Activated naive CD4-positive, alpha-beta T cell treated with anti-CD3 and anti-CD28 coated beads, Interleukin-2, amount 50 U/mL, for 24 hours (primary cell): Measurements from ENCODE around the gene FOXP1.
"Not testable (repeated sequence)": the region's sequence is repeated elsewhere in the genome, so short reads cannot be mapped to it uniquely, and the experiment has no call there.

ENCODE experiments used
- H3K27ac Mint-ChIP-seq: one replicate; pipeline ENCODE4 v1.8.0; 2021; ENCODE audit warnings: mild to moderate bottlenecking, mixed read lengths
- H3K27me3 Mint-ChIP-seq: one replicate; pipeline ENCODE4 v1.8.0; 2021; ENCODE audit warnings: mixed read lengths
- H3K36me3 Mint-ChIP-seq: one replicate; pipeline ENCODE4 v1.8.0; 2021; ENCODE audit warnings: mixed read lengths
- H3K4me1 Mint-ChIP-seq: one replicate; pipeline ENCODE4 v1.8.0; 2021; ENCODE audit warnings: mixed read lengths
- H3K4me3 Mint-ChIP-seq: one replicate; pipeline ENCODE4 v1.8.0; 2021; ENCODE audit warnings: mild to moderate bottlenecking, mixed read lengths
- H3K9me3 Mint-ChIP-seq: one replicate; pipeline ENCODE4 v1.8.0; 2021; ENCODE audit warnings: mixed read lengths

The FOXP1 gene

DNA sequence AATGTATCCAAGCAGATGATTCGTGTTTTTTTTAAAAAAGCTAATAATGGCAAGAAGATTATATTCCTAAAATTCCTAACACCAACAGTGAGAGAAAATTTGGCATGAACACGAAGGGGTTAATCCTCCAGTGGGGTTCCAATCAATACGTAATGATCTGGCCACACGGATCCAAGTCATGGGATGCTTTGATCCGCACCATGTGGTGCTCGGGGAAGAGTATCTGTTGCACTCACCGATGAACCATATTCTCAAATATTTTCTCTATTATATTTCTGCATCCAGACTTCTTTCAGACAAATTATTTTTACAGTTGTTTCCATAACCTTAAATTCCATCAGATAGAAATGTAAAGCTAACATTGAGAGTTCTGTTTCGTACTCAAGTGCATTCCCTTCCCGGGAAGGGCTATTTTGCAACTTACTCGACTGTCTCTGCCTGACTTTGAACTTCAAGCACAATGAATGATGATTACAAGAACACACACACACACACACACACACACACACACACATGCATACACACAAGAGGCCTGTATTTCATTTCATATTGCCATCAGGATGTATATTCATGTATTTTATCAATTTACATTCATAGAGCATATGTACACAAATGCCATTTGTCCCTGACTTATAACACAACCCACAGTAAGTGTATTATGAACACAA is 567.2 kb downstream of the FOXP1 start:
- H3K36me3 Mint-ChIP-seq = peaks cover 35% of the 10 kb centered on the region
- H3K9me3 Mint-ChIP-seq = peaks cover 4% of the 10 kb centered on the region
- H3K4me1 Mint-ChIP-seq = peaks cover 81% of the 10 kb centered on the region
- H3K27me3 Mint-ChIP-seq = no peaks in the 10 kb centered on the region
- H3K27ac Mint-ChIP-seq = peak overlapping the region; percentile 91
- H3K4me3 Mint-ChIP-seq = peak overlapping the region; percentile 36

DNA sequence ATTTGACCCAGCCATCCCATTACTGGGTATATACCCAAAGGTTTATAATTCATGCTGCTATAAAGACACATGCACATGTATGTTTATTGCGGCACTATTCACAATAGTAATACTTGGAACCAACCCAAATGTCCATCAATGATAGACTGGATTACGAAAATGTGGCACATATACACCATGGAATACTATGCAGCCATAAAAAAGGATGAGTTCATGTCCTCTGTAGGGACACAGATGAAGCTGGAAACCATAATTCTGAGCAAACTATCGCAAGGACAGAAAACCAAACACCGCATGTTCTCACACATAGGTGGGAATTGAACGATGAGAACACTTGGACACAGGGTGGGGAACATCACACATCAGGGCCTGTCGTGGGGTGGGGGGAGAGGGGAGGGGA is 568.9 kb downstream of the FOXP1 start:
- H3K9me3 Mint-ChIP-seq, H3K27me3 Mint-ChIP-seq, H3K4me3 Mint-ChIP-seq: not testable (repeated sequence)
- Mint-ChIP-seq H3K4me1 (peaks cover 86% of the 10 kb centered on the region), H3K27ac (peak overlapping the region; percentile 59), H3K36me3 (peaks cover 36% of the 10 kb centered on the region)

DNA sequence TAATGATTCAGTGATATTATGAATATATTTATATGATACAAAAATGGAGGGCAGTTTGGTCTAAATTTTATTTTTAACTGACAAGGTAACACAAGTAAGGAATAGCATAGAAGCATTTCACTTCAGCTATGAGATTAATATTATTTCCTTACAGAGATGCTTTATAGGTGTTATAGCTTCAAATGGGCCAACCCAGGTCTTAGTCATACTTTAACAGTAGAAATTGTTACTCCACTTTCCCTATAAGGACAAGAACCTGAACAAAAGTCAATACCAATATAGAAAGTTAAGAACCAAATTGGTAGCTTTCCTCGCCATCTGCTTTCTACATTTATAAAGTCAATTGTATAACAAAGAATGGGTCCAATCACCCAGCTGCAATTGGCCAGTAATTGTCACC is 570.6 kb downstream of the FOXP1 start:
- Mint-ChIP-seq H3K27ac (peak overlapping the region; percentile 90), H3K27me3 (no peaks in the 10 kb centered on the region), H3K9me3 (peaks cover 4% of the 10 kb centered on the region), H3K4me3 (peak overlapping the region; percentile 62), H3K36me3 (peaks cover 38% of the 10 kb centered on the region), H3K4me1 (peaks cover 87% of the 10 kb centered on the region)

DNA sequence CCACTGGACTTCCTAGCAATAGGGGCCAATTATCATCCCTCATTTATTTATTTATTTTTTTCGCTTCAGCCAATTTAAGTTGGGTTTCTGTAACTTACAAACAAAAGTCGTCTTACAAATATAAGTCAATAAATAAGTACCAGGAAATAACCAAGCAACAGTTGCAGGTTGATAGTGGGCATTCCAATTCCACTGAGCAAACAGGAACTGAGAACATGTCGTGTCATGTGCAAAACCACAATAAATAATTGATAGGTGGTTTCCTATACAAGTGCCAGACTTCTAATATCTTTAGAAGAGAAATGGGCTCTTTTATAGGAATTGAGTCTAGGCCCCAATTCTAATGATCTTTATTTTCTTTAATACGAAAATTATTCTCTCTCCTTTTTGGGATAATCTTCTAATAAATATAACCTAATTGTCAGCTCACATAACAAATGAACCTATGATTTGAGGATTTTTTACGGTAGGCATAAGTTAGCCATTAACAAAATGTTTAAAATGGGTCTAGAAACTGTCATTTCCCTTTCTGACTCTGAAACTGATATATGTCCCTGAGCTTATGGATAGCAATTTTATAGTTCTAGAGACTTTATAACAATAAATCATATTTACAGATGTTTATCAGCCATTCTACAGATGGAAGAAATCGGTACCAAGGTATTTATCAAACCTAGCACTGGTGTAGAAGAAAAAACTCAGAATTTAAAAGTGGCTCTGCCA is 571.8 kb downstream of the FOXP1 start:
- peak overlapping the region; percentile 98 for H3K27ac Mint-ChIP-seq
- no peaks in the 10 kb centered on the region for H3K27me3 Mint-ChIP-seq
- H3K4me1 Mint-ChIP-seq = peaks cover 90% of the 10 kb centered on the region
- H3K4me3 Mint-ChIP-seq = peak overlapping the region; percentile 66
- peaks cover 36% of the 10 kb centered on the region for H3K36me3 Mint-ChIP-seq
- H3K9me3 Mint-ChIP-seq = peaks cover 4% of the 10 kb centered on the region

DNA sequence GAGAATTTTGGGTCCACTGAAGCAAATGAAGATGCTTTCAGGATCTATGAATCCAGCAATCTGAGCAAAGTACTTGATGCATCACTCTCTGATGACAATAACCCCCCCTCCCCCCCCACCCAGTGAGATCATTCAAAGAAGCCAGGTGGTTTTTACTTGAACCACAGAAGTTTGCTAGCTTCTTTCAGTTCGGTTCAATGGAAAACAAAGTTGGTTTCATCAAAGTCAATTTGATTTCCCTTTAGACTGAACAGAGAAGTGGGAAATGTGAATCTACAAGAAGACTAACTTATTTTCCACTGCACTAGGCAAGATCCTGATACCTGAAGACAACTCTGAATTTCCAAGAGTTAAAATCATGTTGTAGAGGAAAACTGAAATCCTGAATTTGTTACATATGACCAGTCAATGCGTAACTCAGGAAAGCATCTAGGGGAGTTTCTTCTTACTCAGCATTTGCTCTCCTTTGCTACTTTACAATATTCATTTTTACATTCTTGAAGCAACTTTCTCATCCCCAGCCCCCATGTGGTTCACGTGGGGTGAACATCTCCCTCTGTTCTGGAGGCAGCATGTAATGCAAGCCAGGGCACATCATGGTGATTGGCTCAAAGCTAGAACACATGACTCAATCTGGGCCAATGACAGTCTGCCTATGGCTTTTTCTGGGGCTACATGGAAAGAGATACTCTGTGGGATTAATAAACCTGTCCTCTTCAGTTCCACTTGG is 572.6 kb downstream of the FOXP1 start:
- Mint-ChIP-seq H3K9me3 (peaks cover 4% of the 10 kb centered on the region), H3K36me3 (peaks cover 28% of the 10 kb centered on the region), H3K27ac (peak overlapping the region; percentile 98), H3K27me3 (no peaks in the 10 kb centered on the region), H3K4me3 (peak overlapping the region; percentile 66), H3K4me1 (peaks cover 90% of the 10 kb centered on the region)

DNA sequence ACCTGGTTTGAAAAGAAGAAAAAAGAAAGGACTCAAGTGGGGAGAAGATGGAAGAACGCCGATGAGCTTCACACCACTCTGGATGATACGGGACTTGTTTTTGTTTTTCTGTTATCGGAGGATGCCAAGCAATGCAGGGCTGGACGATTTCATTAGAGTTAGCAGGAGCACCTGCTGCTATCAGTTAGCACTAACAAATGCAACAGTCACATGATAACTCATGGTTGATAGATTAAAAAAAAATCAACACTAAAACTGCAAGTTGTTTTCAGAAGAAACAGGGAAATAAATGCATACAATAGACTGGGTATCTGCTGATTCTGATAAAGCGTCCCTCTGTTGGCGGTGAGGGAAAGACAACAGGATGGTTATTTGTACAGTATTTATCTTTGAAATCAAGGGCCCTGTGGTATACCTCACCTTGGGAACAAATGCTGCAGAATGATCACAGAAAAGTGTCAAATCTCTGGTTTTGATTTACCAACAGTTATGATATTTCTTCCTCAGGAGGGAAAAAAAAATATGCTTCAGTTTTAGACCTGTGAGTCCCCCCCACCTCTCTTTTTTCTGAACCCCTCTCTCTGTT is 575.1 kb downstream of the FOXP1 start:
- Mint-ChIP-seq H3K9me3 (peaks cover 4% of the 10 kb centered on the region), H3K4me3 (peak overlapping the region; percentile 66), H3K27ac (peak overlapping the region; percentile 71), H3K27me3 (no peaks in the 10 kb centered on the region), H3K36me3 (peaks cover 18% of the 10 kb centered on the region), H3K4me1 (peaks cover 84% of the 10 kb centered on the region)

DNA sequence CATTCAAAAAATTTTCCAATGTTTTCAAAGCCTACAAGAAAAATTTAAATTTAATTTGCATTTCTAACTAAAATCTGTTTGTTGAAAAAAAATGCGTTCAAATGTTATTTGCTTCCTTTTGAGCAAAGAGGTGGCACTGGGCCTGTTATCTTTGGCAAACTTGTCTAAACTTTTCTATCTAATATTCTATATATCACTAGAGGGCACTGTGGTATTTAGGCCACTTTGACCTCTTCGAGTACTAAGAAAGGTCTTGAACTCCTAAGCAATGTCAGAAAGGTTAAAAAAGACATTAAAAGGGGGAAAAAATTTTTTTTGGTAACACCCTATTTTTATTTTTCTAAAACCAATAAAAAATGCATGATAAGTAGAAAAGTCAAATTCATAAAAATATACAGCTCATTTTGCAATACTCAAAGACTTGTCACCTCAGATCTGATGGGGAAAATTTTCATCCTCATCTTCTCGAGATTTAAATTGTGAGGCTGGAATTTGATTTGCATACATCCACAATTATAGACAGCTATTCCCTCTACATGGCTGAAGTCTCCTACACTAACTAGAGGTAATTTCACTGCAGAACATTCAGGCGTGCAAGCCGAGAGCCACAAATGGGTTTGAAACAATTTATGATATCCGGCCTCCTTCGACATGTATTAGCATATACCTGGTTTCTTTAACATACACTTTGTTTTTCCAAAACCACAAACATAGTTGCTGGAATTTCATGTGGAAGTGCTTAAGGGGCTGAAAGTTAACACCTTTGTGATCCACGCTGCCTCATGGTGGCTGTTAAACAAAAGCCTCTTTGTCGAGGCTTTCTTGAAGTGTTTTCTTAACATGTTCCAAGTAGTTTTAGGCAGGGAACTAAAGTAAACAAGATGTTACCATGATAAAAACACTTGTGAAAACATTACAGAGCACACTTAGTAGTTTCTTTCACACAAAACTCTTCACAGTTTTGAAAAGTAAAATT is 576.4 kb downstream of the FOXP1 start:
- H3K27me3 Mint-ChIP-seq = no peaks in the 10 kb centered on the region
- H3K4me3 Mint-ChIP-seq = peak overlapping the region; percentile 52
- H3K9me3 Mint-ChIP-seq = no peaks in the 10 kb centered on the region
- peaks cover 15% of the 10 kb centered on the region for H3K36me3 Mint-ChIP-seq
- peaks cover 84% of the 10 kb centered on the region for H3K4me1 Mint-ChIP-seq
- peak overlapping the region; percentile 71 for H3K27ac Mint-ChIP-seq

DNA sequence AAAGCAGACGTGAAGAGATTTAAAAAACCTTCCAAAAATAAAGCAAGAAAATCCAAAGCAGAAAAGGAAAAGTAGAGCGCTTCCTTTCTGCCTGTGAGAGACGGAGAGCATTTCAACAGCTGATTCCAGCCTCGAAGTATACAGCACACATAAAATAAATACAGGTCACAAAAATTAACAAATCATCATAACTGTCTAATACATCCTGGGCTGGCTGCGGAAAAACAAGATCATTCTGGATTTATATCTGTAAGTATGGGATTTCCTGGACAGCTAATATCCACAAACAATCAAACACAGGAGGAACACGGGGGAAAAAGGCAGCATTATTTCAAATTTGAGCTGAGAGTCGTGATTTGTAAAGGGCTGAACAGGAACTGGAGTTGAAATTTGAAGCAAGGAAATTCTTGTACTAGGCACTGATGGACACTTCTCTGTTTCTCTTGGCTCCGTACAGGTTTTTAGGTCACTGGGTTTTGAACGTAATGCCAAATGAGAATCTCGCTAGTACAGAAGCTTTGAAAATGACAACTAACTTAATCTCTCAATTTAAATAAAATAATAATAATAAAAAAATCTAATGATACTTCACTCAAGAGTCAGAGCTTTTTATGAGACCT is 577.7 kb downstream of the FOXP1 start:
- H3K36me3 Mint-ChIP-seq = peaks cover 9% of the 10 kb centered on the region
- H3K27ac Mint-ChIP-seq = peak overlapping the region; percentile 74
- H3K27me3 Mint-ChIP-seq = no peaks in the 10 kb centered on the region
- no peak overlapping the region for H3K4me3 Mint-ChIP-seq
- H3K9me3 Mint-ChIP-seq = no peaks in the 10 kb centered on the region
- H3K4me1 Mint-ChIP-seq = peaks cover 84% of the 10 kb centered on the region

DNA sequence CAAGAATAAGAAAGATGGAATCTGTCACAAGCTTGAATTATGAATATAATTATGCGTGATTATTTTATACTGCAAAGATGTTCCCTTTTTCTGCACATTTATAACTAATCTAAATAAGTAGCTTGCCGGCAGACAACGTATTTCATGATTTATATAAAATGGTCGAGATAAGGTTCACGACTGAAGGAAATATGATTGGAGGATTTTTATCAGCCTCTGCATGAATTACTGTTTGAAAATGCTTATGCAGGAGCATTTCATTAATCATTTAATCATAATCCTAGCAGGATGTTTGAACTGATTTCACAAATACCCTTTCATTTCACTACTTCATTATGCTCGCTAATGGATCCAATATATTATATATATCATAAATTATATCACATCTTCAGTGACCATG is 580.0 kb downstream of the FOXP1 start:
- Mint-ChIP-seq H3K27me3 (no peaks in the 10 kb centered on the region), H3K27ac (peak overlapping the region; percentile 82), H3K9me3 (no peaks in the 10 kb centered on the region), H3K4me3 (no peak overlapping the region), H3K4me1 (peaks cover 79% of the 10 kb centered on the region), H3K36me3 (peaks cover 19% of the 10 kb centered on the region)

DNA sequence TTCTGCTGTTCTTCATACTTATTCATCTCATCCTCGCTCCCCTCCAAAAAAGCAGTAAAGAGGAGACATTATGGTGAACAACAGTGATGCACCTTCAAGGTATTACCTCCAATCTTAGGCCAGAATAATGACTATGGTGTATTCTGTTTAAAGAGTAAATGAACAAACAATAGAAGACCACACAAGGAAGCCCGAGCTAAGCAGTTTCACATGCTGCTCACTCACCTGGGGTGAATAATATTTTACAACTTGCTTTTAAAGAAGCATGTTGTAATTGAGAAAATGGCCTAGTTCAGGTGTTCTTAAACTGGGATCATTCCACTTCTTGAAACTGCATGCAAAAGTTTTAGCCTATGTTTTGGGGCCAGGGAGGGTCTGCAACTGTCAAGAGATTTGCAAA is 581.2 kb downstream of the FOXP1 start:
- Mint-ChIP-seq H3K27me3 (no peaks in the 10 kb centered on the region), H3K27ac (peak overlapping the region; percentile 82), H3K4me3 (peak overlapping the region; percentile 13), H3K36me3 (peaks cover 25% of the 10 kb centered on the region), H3K4me1 (peaks cover 77% of the 10 kb centered on the region), H3K9me3 (no peaks in the 10 kb centered on the region)

DNA sequence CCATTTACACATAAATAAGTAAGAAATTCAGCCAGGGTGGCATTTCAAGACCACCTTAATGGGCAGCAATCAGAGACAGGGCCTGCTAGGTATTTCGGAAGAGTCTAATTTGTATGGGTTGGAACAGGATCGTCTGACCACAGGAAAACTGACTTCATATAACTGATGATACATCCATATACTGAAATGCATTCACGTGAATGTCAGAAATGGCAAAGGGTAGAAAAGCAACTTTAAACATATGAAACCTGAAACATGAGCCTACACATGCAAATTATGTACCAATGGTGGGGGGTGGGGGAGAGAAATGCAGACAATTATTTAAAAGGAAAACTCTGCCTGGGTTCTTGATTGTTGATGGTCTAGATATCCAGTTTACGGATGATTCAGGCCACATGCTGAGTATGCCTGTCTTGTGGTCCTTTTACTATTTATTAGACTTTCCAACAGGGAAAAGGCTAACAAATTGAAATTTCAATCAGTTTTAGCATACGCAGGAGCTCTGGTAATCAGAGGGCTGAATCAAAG is 582.2 kb downstream of the FOXP1 start:
- no peaks in the 10 kb centered on the region for H3K27me3 Mint-ChIP-seq
- H3K9me3 Mint-ChIP-seq = no peaks in the 10 kb centered on the region
- H3K27ac Mint-ChIP-seq = peak overlapping the region; percentile 48
- peaks cover 77% of the 10 kb centered on the region for H3K4me1 Mint-ChIP-seq
- H3K36me3 Mint-ChIP-seq = peaks cover 33% of the 10 kb centered on the region
- H3K4me3 Mint-ChIP-seq = peak overlapping the region; percentile 20

DNA sequence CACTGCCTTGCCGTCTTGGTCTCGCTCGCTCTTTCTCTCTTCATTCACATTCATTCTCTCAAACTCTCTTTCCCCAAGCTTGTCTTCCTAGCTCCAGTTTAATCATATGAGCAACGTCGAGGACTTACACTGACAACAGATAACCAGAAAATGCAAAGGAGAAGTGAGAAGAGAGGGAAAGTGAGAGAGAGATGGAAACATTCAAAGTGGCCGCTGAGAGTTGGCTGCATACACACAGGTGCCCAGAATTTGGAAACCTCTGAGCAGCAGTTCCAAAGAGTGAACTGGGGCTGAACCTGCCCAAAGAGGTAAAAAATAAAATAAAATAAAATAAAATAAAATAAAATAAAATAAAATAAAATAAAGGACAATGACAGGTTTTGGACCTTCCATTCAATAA is 583.0 kb downstream of the FOXP1 start:
- Mint-ChIP-seq H3K36me3 (peaks cover 31% of the 10 kb centered on the region), H3K27me3 (no peaks in the 10 kb centered on the region)

DNA sequence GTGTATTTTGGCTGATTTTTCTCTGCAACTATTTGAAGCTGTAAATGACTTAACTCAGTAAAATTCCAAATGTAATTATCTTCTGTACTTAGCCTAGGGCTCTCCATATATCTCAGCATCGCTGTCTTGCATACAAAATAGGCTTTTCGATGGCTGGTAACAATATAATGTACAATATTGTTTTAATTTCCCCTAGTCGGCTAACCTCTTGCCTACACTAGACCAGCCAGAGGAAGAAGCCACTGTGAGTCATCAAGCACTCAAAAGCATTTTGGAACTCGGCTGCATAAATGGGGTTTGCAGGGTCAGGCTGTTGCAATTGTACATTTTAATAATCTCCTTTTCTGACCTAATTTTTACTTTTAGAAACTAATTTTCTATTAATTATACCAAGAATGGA is 583.8 kb downstream of the FOXP1 start:
- Mint-ChIP-seq H3K9me3 (no peaks in the 10 kb centered on the region), H3K4me3 (no peak overlapping the region), H3K27me3 (no peaks in the 10 kb centered on the region), H3K27ac (peak overlapping the region; percentile 41), H3K36me3 (peaks cover 30% of the 10 kb centered on the region), H3K4me1 (peaks cover 70% of the 10 kb centered on the region)

More for the DNA sequence above, 583.0 kb downstream of the FOXP1 start:
- peak overlapping the region; percentile 24 for H3K4me3 Mint-ChIP-seq
- peak overlapping the region; percentile 89 for H3K27ac Mint-ChIP-seq
- H3K9me3 Mint-ChIP-seq = no peaks in the 10 kb centered on the region
- peaks cover 71% of the 10 kb centered on the region for H3K4me1 Mint-ChIP-seq

DNA sequence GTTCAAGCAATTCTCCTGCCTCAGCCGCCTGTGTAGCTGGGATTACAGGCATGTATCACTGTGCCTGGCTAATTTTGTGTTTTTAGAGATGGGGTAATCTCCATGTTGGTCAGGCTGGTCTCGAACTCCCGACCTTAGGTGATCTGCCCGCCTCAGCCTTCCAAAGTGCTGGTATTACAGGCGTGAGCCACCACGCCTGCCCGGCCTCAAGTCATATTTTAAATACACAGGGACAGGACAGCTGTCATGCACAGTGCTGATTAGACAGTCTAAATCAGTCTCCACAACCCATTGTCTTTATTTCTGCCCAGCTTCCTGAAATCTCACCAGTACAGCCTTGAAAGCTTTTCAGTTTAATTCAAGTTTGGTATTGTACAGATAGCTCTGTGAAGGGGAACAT is 587.4 kb downstream of the FOXP1 start:
- Mint-ChIP-seq H3K4me1 (peaks cover 77% of the 10 kb centered on the region), H3K27ac (peak overlapping the region; percentile 79), H3K4me3 (no peak overlapping the region), H3K36me3 (peaks cover 46% of the 10 kb centered on the region), H3K9me3 (no peaks in the 10 kb centered on the region), H3K27me3 (no peaks in the 10 kb centered on the region)
